AML-193 (cell line): Measurements from ENCODE around the gene ABHD2.
"Not testable (repeated sequence)": the region's sequence is repeated elsewhere in the genome, so short reads cannot be mapped to it uniquely, and the experiment has no call there.

ENCODE experiments used
- DNase-seq, 2 experiments: peaks; one replicate each; lab custom pipeline; 2025; lab: John Stamatoyannopoulos, UW

Gene ABHD2

DNA sequence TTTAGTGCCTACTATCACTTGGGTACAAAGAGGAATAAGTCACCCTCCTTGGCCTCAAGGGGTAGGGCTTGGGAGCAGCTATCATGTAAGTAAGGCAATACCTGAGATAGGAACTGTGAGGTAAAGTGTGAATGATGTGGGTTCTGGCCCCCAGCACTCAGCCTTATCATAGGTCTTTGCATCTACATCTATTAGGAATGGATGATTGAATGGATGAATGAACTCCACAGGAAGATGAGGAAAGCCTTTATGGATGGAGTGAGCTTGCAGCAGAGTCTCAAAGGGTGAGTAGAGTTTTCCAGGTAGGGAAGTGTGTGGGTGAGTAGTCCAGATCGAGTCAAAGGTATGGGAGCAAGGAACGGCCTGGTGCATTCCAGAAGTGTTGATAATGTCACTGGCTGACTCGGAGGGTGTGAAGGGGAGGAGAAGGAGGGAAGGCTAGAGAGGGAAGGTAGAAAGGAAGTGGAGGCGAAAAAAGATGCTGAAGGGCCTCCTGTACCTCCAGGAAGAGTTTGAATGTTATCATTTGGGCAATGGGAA lies 13.1 kb upstream of the ABHD2 start:
- no peak for DNase-seq

DNA sequence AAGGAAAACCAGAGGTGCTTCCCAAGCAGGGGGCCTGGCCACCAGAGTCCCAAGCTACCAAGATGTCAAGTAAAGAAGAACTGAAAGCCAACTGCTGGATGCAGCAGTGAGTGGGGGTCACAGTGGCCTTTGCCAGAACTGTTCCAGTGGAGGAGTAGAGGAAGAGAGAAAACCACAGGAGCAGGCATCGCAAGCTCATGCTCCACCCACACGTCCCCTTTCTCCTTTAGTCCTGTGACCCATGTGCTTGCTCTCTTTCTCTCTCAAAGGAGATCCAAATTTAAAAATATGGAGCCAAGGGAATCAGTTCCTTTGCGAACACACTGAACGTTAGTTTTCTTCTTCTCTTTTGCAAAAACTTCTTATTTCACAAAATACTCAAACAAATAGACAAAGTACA lies 12.4 kb upstream of the ABHD2 start:
- no peak for DNase-seq

DNA sequence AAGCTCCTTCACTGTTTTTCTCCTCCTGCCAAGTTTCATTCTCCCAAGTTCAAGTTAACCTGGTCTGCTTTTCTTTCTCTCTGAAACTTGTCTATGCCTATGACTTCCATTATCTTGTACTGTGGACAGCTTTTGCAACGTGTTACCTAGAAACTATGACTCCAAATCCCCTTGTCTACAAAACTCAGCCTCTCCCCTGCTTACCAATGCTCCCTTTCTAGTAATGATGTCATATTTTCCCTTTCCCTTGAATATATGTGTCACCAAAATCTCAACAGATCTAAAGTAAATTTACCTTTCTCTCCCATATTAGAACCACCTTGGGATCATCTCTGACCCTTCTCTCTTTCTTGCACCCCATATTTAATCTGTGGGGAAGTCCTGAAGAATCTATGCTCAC lies 10.5 kb upstream of the ABHD2 start:
- no peak for DNase-seq

- DNase-seq, result no peak
Observed at GRCh38 chr15:89078851-89079810, 9.1 kb upstream of the ABHD2 start.

DNA sequence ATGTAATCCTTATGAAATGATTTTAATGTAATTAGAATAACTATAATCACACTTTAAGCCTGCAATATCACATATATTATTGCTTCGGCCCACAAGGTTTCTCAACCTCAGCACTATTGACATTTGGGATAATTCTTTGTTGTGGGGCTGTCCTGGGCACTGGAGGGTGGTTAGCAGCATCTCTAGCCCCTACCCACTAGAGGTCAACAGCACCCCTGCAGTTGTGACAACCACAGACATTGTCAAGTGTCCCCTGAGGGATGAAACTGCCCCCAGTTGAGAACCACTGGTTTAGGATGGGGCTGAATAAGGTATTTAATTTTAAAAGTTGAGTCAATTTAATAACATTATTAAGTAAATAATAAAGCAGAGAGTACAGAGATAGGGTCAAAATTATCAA lies 6.4 kb upstream of the ABHD2 start:
- DNase-seq, result no peak

GRCh38 chr15:89083246-89083645 lies 5.0 kb upstream of the ABHD2 start:
- no peak for DNase-seq

- DNase-seq, result no peak
Observed at GRCh38 chr15:89085289-89085926, 2.8 kb upstream of the ABHD2 start.

DNA sequence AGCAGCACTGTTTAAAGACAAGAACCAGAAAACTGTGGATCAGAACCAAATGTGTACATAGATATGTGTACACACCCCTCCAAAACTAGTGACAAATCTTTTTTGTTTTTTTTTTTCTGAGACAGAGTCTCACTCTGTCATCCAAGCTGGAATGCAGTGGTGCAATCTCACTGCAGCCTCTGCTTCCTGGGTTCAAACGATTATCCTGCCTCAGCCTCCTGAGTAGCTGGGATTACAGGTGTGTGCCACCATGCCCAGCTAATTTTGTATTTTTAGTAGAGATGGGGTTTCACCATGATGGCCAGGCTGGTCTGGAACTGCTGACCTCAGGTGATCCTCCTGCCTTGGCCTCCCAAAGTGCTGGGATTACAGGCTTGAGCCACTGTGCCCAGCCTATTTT lies 2.3 kb upstream of the ABHD2 start:
- DNase-seq, result not testable (repeated sequence)

DNA sequence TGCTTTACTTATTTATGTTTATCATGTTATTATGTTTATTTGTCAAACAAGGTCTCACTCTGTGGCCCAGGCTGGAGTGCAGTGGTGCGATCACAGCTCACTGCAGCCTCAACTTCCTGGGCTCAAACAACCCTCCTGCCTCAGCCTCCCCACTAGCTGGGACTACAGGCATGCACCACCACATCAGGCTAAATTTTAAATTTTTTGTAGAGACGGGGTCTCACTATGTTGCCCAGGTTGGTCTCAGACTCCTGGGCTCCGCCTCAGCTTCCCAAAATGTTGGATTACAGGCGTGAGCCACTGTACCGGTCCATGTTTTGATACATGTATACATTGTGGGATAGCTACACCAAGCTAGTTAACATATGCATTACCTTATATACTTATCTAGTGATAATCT lies 1.9 kb upstream of the ABHD2 start:
- not testable (repeated sequence) for DNase-seq

GRCh38 chr15:89087161-89087829 lies 961 bp upstream of the ABHD2 start:
- DNase-seq, result no peak

DNA sequence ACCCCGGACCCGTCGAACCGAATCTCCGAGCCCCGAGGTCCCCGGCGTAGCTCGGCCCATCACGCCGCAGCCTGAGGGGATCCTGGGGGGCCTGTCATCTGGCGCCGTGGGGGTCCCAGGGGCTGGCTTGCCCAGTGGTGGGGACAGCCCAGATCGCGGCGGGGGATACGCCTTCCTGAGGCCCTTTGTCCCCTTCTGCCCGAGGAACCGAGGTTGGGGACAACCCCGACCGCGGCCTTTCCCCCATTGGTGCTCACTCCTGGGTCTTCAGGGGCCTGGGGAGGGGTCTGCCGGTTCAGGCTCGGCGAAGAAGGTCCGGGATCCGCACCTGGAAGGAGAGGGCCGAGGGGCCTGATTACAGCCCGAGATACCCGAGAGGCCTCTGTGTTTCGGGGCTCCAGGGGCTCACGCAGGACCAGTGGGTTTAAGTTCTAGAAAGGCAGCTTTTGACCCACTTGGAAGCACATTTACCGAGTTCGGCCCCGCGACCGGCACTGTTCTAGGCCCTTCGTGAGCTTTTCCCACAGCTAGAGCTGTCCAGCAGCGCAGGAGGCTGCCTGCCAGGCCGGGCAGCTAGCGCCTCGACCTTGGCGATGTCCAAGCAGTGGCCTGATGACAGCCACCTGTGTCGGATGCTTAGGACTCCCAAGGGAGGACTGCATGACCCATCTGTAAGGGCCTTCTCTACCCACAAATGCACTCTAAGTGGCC lies 504 bp downstream of the ABHD2 start:
- DNase-seq, result no peak

DNA sequence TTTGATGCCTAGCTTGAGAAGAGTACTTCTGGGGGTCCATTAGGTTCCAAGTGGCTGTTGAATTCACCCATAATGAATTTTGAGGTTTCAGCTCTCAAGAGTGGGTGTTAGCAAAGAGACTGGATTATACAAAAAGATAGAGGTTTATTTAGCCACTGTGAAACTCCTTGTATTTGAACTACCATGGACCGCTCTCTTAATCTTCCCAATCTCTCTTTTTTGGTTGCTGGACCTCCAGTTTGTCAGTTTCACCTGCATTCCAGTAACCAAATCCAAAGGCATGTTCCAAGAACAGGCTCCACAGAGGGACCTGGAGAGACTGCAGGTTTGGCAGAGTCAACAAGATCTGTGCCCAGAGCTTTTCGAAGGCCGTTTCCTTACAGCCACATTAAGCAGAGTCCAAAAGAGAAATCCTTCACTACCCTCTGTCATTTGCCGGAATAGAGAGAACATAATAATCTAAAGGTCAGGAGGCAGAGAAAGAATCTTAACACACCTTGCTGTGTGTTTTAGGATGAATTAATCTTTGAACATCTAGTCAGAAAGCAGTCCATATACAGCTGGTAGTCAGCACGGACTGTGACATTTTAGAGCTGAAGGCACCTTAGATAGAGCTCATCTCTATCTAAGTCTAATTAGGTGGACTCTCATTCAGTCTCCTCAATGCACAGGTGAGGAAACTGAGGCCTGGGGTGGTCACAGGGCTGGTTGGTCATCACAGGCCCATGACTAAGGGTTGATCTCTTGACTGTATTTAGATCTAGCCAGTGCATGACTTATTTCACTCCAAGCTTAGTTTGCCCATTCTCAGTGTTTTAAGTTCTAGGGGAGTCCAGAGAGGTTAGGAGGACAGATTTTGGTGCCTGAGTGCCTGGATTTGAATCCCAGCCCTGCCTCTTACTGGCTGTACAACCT lies 1.3 kb downstream of the ABHD2 start:
- no peak for DNase-seq

DNA sequence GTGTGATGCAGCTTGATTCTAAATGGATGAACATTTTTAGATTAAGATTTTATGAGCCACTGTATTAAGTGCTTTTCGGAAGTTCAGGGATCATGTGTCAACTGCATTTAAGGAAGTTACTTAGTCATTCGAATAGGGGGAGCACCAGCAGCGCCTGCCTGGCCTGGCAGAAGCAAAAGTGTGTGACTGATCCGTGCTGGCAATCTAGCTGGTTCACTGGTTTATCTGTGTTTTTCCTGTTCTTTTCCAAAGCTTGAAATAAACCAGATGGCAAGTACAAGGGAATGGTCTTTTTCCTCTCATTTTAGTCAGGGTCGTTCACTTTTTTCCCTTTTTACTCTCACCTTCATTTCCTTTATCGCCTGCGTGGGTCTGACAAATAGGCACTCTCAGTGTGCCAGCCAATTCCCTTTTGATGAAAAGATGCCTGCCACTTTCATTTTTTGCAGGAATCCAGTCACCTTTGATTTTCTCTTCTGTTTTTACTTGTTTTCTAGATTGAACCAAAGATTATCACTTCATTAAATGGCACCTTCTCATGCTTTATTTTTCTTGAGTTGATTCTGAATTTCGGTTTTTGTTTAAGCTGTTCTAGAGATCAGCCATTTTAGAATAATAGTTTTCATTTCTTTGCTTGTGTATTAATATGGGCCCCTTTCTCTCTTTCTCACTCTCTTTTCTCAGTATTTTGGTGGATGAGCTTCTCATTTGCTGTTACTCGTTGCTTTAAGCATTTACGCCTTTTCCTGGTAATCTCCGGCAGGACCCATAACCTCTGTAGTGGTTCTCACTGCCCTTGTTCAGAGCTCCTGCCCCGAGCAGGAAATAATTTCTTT lies 2.8 kb downstream of the ABHD2 start:
- peak; percentile 84 to 89 for DNase-seq

- no peak for DNase-seq
Observed at GRCh38 chr15:89091627-89092220, 3.5 kb downstream of the ABHD2 start.

GRCh38 chr15:89093509-89093908 lies 5.3 kb downstream of the ABHD2 start:
- DNase-seq, result no peak

GRCh38 chr15:89095073-89095472 lies 6.8 kb downstream of the ABHD2 start:
- DNase-seq, result no peak

- no peak for DNase-seq
Observed at GRCh38 chr15:89095556-89095955, 7.3 kb downstream of the ABHD2 start.

DNA sequence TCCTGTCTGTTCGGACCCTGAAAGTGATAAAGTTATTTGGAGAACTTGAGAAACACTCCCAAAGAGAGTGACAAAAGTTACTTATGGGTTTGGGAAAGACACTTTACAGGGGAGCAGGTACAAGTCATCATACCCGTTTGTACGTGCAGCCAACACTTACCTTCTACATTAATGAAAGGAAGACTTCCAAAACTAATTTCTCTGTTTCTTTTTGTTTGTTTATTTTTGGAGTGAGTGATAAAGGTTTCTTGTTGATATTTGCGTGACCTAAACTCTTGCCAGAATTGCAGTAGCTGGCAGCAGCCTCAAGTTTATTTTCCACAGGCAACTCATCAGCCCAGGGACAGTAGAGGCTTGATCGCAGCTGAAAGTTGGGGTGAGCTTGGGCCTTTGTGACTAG lies 8.4 kb downstream of the ABHD2 start:
- DNase-seq, result no peak

GRCh38 chr15:89097313-89097712 lies 9.1 kb downstream of the ABHD2 start:
- DNase-seq, result no peak

DNA sequence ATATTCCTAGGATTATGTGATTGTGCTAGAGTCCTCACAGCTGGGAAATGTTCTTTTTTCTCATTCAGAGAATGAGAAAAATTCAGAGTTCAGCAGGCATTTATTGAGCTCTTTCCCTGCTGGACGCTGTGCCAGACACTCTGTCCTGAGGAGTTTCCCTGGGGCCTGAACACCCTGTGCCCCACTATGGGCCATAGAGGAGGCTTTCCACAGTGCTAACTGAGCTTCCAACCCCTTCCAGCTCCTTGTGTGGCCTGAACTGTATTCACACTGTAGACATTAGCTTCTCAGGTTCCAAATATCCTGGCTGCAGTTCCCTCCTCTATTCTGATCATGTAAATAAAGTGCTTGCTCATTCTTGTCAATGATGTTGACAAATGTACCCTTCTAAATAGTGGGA lies 10.0 kb downstream of the ABHD2 start:
- no peak for DNase-seq
